GM21825 (cell line): ENCODE results near the gene ALDH1A1.

Experiments
- ATAC-seq: cut with Tn5 transposase; IDR thresholded peaks from one replicate; pipeline ENCODE4 v1.9.1; 2021; ENCODE audit warnings: mild to moderate bottlenecking, moderate library complexity; ENCODE audit not compliant: unreplicated experiment

Gene ALDH1A1

GRCh38 chr9:72921888-72922654 lies 30.8 kb downstream of the ALDH1A1 start:
- no peak for ATAC-seq

- ATAC-seq: no peak
Observed at GRCh38 chr9:72919246-72919945, 33.5 kb downstream of the ALDH1A1 start.

GRCh38 chr9:72917892-72918509 lies 34.9 kb downstream of the ALDH1A1 start:
- ATAC-seq: no peak

GRCh38 chr9:72915659-72916058 lies 37.2 kb downstream of the ALDH1A1 start:
- no peak for ATAC-seq

DNA sequence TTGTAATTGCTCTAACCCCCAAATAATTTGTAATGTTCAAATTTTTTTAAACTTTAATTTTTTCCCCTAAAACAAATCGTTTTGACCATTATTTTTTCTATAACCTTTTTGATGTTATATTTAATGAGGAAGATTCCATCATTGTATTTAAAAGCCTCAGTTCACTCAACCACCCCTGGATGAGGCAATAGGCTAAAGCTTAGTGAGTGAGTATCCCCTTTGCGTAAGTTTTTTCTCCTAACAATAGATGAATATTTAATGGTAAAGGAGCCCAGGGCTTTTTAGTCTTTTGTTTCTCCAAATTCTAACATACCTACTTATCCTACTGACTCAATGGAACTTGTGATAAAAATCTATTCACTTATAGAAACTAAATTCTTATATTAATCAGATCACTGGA lies 38.1 kb downstream of the ALDH1A1 start:
- no peak for ATAC-seq

DNA sequence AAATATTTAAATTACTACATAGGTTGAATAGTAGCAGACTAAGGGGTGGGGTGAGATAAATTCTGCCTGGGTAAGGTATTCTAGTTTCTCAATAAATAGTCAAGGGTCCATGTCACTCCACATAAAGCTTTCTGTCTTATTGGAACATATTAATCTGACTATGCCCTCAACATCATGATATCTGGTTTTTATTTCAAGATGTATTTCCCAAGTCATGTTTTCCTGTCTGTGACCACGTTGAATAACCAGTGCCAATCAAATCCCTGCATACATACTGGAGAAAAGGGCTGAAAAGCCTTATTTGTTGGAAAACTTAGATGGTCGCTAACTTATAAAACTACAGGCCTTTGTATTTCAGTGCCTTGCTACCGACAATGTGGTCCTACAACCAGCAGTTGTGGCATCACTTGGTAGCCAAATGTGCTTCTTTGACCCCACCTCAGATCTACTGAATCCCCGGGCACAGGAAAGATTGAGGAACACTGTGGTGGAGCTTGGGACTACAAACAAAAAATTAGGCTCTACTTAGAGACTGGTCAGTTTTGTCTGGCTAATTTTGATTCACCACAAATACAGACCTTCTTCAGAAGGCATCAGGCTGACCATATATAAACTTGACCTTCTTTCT lies 39.4 kb downstream of the ALDH1A1 start:
- ATAC-seq: no peak

DNA sequence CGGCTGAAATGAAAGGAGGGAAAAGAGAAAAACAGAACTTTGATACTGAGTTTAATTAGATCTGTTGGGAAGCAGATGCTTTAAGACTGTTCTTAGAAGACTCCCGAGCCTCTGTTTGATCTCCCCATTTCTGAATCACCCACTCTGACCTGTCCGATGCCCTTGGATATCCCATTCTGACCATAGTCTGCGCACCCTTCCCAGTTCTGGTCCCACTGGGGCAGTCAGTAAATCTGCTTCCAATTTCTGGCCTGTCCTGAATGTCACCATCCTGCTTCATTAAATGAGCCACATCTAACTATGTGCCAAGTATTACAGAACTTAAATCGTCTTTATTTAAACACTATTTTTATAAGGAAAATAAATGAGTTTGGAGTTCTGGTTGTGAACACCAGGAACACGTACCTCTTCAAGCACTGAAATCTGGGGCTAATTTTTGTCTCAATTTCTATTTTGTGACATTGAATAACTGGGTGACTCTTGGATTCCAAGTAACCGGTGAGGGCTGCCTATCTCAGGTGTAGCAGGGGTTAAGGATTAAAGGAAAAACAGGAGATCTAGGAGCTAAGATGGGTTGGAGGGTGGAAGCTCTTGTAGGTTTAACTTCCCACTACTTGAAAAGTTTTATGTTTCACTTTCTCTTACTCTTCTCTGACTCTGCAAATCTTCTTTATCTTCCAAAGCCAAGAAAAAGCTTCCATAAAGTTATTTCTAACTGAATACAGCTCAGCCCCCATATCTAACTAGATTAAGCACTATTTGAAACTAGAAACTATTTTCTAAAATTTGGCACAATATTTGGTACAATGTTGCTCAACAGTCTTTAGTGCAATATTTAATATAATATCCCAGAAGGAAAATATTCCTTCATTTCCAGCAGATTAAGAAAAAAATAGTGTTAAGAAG lies 40.1 kb downstream of the ALDH1A1 start:
- no peak for ATAC-seq

DNA sequence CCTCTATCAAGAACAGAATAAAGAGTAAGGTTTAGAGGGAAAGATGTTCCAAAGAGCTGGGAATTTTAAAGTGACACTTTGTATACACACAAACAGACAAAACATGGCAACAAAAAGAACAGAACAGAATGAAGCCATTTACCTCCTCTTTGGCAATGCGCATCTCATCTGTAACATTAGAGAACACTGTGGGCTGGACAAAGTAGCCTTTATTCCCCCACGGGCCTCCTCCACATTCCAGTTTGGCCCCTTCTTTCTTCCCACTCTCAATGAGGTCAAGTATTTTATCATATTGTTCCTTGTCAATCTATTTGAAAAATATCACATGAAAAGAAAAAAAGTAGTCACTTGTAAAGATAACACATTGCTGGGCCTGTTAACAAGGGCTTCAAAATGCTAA lies 41.0 kb downstream of the ALDH1A1 start:
- ATAC-seq: no peak

DNA sequence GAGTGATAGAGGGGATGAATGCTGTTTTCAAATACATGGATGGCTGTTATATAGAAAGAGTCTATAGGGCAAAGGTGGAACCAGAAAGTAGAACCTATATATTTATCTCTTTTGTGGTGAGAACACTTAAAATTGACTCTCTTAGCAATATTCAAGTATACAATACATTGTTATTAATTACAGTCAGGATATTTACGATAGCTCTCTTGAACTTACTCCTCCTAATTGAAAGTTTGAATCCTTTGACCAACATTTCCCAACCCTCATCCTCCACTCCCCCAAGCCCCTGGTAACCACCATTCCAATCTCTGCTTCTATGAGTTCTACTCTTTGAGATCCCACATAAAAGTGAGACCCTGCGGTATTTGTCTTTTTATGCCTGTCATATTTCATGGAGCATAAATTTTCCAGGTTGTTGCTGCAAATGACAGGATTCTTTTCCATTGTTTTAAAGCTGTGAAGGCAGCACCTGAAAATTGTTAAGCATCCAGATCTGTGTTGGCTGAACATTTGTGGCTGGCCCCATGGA lies 41.5 kb downstream of the ALDH1A1 start:
- ATAC-seq: no peak

DNA sequence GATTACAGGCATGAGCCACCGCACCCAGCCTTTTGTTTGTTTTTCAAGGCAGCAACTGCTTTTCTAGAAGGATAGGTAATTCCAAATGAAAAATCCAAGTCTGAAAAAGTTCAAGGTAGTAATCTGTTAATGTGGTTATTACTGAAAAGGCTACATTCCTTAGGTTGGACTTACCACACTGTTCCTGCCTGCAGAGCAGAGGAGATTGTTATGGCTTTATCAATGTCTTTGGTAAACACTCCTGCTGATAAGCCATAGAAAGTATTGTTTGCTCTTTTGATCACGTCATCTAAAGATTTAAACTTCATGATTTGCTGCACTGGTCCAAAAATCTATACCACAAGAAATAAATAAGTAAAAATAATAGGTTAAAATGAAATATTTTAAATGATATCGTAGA lies 43.4 kb downstream of the ALDH1A1 start:
- ATAC-seq: no peak

DNA sequence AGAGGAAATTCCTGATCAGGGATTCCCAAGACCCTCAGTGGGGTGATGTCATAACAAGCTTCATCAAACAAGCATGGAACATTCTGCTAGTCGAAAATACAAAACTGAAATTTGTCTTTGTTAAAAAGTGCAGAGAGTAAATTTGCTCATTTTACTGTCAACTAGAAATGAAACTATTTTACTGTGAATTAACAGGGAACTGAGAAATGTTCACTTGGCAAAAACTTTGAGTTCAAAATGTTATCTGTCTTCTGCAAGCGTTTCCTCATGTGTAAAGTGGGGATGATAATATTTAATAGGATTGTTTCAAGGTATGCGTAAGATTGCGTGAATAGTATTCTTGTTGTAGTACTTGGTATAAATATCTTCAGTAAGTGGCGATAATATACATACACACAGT lies 45.4 kb downstream of the ALDH1A1 start:
- ATAC-seq: no peak

DNA sequence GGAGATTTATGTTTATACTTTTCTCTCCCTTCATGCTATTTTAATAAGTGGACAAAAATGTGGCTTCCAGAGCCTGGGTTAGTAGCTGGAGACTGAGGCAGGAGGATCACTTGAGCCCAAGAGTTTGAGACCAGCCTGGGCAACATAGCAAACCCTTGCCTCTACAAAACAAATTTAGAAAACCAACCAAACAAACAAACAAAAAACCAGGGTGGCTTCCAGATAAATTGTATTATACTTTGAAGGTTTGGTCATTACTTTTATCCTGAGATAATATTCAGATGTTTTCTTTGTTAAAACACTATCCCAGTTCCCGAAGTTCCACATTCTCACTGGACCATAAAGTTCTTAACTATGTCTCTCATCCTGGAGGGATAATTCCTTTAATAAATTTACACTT lies 46.0 kb downstream of the ALDH1A1 start:
- ATAC-seq: no peak

GRCh38 chr9:72905514-72906480 lies 47.1 kb downstream of the ALDH1A1 start:
- no peak for ATAC-seq

GRCh38 chr9:72904267-72905093 lies 48.4 kb downstream of the ALDH1A1 start:
- no peak for ATAC-seq

DNA sequence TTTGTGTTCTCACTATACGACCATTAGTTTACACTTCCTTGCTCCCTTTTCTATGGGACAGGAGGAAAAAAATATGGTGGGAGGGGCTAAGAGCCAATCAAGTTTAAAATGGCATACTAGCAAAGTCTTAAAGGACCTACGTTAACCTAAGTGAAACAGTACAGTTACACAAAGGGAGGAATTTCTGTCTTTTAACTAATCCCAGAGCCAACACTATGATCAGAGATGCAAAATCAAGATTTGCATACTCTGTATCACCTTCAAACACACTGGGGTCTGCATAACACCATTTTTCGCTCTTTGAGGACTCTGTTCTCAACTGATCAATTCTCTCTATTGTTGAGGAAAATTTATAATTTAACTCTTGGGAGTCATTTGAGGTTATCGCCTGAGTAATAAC lies 49.8 kb downstream of the ALDH1A1 start:
- no peak for ATAC-seq

GRCh38 chr9:72902268-72902667 lies 50.6 kb downstream of the ALDH1A1 start:
- ATAC-seq: no peak

DNA sequence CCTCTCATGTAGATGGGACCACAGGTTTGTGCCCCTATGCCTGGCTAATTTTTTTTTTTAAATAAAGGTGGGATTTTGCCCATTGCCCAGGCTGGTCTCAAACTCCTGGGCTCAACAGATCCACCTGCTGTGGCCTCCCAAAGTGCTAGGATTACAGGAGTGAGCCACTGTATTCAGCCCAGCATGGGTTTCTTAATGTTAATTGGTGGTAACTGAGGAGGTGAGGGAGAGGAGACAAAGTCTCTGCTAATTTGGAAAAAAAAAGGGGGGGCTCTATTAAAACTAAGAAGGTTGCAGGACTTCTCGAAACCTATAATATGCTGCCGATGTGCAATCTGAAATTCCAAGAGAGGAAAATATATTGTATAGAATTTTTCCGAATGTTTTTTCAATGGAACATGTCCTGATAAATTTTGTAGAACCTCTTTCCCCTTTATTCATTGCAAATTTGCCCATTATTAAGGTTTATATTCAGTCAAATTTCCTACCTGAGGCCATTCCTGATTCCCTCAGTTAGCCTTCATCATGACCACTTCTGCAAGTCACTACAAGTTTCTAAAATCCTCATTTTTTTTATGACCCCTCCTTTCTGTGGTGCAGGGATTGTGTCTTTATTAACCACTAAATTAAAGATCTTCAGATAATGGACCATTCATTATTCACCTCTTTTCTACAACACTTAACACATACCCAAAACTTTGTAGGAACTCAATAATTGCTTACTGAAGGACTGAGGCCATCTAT lies 52.9 kb downstream of the ALDH1A1 start:
- ATAC-seq: no peak
